Measurements from ENCODE around the gene PDCD1.
"Not testable (repeated sequence)": the region's sequence is repeated elsewhere in the genome, so short reads cannot be mapped to it uniquely, and the experiment has no call there.

PDCD1 gene

DNA sequence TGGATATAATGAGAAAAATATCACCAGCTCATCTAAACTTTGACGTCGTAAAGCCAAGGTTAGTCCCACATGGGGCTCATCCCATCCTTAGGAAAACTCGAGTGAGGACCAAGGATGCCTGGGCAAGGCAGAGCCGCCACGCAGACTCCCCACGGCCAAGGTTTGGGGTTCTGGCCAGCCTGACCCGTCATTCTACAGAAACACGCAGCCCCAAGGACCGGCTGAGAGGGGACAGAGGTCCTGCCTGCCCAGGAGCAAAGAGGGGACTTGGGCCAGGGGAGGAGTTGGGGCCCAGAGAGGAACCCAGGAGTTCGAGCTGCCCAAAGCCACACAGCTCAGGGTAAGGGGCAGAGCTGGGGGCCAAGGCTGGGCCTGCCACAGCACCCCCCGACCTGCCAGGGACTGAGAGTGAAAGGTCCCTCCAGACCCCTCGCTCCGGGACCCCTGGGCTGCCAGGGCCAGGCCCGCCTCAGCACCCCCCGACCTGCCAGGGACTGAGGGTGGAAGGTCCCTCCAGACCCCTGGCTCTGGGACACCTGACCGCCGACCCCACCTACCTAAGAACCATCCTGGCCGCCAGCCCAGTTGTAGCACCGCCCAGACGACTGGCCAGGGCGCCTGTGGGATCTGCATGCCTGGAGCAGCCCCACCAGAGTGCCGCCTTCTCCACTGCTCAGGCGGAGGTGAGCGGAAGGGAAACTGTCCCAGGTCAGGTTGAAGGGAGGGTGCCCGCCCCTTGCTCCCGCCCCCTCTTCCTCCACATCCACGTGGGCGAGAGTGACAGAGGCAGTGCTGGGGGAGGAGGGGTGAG is at the start of gene PDCD1:
TSS of gene PDCD1 (minus strand) at position 689 of the 811 bp plus-strand sequence. CDS start at position 633, 56 bp downstream.
- DNase-seq: peak; percentile 72

DNA sequence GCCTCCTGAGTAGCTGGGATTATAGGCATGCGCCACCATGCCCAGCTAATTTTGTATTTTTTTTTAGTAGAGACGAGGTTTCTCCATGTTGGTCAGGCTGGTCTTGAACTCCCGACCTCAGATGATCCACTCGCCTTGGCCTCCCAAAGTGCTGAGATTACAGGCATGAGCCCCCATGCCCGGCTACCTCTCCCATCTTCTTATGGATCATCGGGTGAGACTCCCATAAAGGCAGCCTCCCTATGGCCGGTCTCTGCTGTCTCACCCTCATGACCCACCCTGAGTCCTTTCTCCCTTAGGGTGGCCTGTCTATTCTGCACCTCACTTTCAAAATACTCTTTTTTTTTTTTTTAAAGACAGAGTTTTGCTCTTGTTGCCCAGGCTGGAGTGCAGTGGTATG is 49.1 kb upstream of the PDCD1 start:
- DNase-seq: not testable (repeated sequence)

DNA sequence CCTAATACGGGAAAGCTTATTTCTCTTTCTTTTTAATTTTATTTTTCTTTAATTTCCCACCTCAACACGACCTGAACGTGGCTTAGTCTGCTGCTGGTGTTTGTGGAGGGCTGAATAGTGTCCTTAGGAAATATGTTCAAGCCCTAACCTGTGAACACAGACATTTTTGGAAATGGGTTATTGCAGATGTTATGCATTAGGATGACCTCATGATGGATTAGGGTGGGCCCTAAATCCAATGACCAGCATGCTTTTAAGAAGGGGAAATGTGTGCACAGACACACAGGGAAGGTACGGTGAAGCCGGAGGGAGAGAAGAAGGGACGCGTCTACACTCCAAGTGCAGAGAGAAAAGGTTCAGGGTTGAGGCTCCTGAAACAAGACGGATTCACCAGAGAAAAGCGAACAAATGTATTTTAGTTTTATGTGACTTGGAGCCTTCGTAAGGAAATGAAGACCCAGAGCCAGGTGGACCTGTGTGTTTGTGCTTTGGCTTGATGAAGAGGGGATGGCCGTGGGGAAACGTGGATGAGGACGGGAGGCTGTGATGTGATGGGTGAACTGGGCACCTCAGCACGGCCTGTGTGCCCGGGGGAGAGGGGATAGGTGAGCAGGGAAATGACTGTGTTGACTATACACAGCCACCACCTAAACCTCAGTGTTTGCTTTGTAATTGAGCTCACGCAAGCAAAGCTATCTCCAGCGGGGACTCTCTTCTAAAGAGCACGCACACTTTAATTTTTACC is 48.3 kb upstream of the PDCD1 start:
- peak; percentile 21 for DNase-seq

DNA sequence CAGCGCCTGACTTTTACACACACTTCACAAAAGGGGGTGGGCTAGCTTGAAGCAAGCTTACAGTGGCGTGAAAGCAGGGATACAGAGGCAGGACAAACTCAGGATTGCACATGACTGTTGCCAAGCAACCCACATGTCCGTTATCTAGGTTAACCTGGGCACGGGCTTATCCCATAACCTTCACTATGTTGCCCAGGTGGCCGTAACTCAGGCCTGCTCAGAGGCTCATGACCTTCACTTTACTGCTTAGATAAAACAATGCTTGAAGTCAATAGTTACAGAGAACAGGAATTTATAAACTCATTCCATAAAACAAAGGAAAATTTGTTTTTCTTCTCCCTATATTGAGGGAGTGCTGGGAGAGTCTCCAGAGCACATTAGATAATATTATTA is 47.7 kb upstream of the PDCD1 start:
- not testable (repeated sequence) for DNase-seq

DNA sequence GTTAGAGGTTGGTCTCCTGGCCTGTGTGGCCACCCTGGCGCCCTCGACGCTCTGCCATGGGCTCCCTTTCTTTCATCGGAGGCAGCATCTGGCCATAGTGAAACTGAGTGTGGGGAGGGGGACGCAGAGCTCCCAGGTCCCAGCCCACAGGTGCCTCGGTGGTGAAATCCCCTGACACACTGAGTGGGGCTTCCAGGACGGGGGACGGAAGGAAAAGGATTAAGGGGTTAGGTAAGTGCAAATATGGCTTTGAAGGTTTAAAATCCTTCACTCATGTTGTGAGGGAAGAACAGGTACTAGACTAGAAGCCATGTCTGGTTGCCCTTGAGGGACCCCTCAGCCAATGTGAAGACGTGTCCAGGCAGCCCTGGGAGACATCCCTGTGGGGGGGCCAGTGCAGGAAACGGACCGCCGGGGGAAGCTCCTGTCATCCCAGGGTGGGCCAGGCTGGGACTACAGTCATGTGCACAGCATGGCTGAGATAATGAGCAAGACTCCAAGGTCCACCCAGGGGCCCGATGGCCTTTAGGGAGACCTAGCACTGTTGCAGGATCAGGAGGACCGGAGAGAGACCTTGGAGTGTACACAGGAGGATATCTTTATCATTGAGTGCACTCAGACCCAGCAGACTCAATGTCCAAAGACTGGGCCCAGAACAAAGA is 47.2 kb upstream of the PDCD1 start:
- no peak for DNase-seq

DNA sequence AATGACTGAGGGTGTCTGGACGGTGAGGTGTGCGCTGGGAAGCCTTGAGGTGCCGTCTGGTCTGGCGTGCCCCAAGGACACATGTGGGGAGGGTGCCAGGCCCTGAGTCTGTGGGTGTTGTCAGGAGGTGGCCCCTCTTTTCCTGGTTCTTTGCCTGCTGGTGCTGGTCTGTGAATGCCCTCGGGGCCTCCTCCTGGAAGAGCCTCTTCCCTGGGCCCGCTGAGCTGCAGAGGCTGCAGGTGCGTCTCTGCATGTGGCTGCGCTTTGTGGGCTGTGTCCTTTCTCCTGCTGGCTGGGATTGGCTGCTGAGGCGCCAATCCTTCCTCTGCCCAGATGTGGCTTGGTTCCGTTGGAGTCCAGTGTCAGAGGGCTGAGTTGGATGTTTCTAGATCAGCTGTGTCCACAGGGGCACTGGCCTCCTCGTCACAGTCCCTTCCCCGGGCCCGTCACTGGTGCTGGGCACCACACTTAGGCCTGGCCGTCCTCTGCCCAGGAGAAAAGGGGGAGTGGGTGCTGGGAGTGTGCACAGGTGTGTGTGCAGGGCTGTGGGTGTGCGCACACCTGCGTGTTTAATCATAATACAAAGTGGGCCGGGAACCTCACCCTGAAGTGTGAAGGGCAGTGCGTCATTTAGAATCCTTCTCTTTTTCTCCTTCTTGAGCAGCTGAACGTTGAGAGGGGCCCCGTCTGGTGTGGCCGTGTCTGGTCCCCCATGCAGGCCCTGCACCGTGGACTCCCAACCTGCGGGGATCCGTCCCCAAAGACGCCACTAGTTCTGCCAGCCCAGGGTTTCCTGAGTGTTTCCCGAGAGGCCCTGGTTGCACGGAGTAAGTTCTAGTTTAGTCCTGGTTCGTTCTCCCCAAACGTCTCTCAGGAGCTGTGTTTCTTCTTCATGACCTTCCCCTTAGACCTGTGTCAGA is 46.4 kb upstream of the PDCD1 start:
- no peak for DNase-seq

DNA sequence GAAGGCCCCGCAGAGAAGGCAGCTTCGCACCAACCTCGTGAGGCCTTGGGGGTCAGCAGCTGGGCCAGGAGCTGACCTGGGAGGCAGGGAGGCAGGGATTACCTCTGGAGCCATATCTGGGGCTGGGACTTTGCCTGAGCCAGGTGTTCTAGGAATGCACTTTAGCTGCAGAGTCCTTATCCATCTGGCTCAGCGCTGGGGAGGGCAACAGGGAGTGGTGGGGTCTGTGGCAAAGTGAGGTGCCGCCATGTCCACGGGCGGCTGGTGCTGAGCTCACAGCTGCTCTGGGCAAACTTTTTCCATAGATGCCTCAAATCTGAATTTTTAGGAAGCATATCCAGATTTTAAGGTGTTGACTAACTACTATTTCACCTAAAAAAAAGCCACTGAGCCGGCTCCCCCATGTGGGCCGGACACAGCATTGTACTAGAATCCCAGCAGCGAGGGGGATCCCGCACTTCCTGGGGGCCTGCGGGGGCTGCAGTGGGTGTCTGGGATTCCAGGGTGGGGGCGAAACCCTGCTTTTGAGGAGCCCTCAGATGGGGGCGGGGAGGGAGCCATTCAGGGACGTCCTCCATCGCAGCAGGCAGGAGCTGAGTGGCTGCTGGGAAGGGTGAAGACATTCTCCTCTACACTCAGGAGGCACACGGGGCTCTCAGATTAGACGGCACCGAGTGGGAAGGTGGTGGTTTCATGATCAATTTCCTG is 45.5 kb upstream of the PDCD1 start:
- DNase-seq: no peak

DNA sequence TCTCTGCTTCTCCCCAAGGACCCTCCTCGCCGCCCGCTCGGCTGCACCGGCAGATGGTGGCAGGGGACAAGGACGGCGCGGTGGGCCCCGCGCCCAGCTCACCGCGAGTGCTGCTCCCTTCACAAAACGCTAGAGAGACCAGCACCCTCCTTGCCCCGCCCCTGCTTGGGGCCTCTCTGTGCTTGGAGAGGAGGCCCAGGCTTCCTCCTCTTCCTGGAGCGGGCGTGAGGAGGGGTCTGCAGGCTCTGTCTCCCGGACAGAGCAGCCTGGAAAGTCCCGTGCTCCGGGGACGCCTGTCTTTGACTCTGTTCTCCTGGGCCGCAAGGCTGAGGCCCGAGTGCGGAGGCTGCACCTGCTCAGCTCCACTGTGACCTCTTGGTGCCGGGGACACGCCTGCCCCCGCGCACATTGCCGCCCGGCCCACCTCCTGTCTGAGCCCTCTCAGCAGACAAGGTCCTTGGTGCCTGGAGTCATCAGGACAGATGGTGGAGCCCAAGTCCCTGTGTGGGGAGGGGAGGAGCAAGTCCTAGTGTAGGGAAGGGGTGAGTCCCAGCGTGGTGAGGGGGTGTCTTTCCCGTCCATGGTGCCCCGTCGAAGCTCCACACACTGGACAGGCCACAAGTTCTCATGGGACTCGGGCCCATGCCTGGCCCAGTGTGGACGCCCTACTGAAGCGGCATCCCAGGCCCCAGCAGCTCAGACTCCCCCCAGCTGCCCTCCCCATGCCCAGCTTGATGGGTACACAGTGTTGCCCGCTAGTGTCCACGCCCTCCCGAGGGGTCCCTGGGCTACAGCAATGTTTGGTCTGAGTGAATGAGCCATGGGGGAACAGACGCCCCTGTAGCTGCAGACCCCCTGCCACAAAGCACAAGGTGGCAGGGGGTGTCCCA is 44.7 kb upstream of the PDCD1 start:
- no peak for DNase-seq

DNA sequence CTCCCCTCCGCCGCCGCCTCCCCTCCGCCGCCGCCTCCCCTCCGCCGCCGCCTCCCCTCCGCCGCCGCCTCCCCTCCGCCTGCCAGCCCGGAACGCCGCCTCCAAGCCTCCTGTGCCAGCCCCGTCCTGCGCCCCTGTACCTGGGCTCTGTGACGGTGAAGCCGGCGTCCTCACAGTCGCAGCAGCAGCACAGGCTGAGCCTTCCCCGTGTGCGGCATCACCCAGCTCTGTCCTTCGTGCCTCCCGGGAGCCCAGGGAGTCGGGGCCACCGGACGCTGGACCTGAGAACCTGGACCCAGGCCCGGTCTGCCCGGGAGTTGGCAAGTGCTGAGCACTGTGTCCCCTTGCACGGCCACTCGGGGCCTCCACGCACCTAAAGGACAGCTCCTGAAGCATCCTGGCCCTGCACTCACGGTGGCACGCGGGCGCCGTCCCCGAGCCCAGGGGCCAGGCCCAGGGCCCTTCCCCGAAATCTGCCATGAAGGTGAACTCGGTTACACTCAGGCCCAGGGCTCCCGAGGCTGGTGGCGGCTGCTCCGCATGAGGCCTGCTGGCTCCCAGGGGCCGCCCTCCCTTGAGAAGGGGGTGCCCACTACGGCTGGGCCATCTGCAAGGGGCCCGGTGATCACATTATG is 43.8 kb upstream of the PDCD1 start:
- no peak for DNase-seq

DNA sequence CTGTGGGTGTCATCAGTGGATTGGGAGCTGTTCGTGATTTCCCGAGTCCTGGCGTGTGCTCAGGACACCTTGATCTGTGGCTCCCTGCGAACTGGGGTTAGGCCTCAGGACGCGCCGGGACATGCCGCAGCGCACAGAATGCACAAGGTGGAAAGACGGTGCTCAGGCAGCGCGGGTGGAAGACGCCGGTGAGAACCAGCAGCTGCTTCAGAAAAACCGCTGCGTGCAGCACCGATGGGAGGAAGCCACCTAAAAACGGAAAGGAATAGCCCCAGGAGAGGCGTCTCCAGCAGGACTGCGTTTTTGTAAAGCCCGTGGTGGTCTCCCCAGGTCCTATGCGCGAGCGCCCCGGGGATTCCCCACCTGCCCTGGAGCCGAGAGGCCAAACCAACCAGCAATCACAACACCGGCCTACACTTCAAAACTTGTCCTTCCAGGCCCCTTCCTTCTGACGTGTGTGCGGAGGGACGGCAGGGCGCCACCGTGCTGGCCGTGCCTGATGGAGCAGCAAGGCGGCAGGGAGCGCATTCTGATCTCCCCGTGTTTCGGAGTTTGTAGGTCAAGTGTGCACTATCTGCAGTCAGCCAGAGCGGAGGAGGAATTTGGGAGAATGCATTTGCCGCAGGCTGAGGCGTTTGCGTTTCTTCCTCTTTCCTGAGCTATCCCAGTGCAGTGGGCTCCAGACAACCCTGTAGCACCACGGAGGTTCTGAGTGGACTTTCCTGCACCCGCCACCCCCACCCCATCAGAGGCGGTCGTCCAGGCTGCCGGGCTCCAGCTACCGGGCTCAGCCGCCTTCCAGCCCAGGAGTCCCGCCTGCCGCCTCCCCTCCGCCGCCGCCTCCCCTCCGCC is 43.0 kb upstream of the PDCD1 start:
- no peak for DNase-seq

DNA sequence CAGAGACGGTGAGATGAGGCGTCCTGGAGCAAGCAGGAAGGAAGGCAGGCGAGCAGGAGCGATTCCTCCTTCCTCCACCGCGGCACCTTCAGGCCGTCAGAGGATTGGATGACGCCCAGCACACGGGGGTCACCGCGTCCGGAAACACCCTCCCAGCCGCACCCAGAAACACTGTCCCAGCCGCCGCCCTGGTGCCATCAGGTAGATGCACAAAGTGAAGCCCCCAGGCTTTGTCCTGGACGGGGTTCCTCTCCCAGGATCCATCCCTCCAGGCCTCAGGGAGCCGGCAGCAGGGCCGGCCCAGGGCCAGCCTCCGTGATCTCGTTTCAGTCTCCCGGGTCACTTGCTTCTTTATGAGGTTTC is 42.3 kb upstream of the PDCD1 start:
- no peak for DNase-seq

DNA sequence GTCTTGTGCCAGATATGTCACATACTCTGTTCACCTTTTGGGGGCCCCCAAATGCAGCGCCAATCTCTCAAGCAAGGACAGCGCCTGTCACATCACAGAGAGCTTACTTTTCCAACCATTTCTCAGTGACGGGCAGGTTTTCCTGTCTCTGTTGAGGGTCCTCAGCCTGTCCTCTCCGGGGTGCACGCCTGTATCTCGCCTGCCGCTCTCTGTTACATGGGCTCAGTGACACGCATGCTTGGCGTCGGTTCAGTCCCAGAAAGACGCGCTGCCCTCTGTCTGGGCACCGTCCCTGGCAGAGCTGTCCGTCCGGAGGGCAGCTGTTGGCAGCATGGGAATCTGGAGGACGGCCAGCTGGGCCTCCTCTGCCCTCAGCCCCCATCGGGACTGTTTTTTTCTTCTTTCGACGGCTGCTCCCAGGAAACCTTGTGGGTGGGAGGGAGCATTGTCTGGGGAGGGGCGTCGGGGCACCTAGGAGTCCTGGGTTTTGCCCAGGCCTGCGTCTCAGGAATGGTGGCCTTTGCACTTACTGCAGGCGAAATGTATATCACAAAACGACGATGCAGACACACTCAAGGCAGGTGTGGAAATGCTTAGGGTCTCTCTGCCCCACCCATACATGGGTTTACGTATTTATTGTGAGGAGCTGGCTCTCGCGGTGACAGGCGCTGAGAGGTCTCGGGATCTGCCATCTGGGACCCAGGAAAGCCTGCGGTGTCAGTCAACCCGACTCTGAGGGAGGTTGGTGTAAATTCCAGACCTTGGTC is 41.7 kb upstream of the PDCD1 start:
- DNase-seq: no peak

DNA sequence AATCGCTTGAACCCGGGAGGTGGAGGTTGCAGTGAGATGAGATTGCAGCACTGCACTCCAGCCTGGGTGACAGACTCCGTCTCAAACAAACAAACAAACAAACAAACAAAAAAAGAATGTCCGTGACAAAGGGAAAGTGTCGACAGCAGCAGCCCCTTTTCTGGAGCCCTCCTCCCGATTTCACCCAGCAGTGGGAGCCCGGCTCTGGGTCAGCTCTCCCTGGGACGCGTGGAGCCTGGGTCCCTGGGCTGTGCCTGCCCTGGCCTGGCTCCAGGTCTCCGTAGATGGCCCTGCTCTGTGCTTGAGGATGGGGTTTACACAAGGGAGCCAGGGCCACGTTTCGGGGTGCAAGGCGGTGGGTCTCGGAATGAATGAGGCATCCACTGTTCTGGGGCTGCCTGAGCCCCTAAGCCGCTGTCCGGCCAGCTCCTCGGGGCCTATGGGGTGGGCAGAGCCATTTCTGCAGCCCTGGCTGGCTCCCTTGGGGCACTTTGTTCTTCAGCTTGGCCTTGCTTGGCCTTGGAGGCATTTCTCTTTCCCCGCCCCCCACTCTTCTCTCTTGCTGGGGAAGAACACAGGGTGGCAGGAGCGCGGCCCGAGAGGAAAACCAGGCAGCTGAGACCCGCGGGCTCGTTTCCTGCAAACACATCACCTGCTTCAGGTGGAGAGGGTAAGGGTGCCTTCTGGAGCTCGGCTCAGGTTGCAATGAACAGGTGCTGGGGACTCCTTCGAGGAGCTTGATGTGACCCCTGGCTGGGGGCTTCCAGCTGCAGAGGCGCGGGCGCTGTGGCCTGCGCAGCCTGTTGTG is 40.0 kb upstream of the PDCD1 start:
- no peak for DNase-seq

DNA sequence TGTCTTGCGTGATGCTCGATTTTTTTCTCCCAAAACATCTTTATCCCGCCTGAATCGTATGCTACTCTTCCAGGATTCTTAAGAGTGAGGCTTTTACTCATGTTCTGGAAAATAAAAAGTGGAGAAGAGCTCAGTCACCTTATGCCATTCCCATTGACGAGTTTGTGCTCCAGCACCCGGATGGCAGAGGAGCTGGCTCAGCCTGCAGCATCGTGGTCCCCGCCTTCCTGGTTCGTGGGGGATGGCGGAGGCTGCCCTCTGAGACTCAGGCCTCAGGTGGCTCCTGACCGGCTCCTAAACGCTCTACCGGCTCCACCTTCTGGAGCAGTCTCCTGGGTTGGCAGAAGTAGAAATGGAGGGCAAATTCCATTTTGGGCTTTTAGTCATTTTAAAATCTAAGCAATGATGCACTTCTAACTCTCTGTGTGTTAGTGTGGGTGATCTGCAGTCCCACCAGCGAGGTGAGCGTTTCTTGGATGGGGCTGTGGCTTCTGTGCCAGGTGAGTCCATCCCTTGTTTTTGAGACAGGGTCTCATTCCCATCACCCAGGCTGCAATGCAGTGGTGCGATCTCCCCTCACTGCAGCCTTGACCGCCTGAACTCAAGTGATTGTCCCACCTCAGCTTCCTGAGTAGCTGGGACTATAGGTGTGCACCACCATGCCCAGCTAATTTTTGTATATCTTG is 38.7 kb upstream of the PDCD1 start:
- no peak for DNase-seq

DNA sequence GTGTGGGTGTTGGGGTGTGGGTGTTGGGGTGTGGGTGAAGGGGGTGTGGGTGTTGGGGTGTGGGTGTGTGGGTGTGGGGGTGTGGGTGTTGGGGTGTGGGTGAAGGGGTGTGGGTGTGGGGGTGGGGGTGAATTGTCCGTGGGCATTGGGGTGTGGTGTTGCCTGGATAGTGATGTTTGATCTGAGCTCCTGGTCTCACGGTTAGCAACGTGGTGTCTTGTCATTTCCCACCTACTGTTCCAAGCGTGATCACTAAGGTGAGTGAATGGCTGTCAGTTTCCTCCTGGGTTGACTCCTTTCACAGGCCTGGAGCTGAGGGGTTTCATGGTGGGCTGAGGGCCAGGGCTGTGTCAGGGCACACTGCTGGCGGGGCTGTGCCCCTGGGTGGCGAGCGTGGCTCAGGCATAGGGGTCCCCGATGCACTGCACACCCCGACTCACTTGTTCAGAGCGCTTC is 38.1 kb upstream of the PDCD1 start:
- no peak for DNase-seq

DNA sequence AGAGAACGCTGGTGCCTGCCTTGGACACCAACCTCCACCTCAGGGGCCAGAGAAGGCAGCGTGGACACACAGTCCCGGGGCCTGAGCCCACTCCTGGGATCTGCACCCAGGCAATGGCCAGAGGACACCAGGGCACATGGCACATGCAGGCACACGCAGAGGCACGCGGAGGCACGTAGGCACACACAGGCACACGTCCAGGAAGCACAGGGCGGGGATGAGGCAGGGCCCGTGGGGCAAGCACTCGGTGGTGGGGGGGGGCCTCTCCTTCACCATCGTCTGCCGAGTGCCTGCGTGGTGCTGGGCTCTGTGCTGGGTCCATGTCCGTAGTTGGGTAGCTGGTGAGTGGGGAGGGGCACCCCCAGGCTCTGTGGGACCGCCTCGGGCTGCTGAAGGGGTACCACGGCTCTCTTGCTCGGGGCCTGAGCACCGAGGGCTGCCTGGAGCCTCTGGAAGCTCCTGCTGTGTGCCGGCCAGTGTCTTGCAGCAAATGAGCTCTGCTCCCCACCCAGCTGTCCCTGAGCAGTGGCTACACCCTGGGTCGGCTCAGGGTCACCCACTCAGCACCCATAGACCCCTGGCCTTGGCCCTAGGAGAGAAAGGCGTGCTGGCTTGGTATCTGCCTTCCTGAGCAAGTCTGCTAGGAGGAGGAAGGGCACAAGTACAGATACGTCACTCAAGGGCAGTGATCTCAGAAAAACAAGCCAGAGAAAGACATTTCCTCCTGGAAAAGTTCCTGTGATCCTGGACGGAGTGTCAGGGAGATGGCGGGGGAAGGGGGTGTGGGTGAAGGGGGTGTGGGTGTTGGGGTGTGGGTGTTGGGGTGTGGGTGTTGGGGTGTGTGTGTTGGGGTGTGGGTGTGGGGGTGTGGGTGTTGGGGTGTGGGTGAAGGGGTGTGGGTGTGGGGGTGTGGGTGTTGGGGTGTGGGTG is 37.3 kb upstream of the PDCD1 start:
- no peak for DNase-seq

Data from DMS53 (cell line).